ENCODE data around the gene NFATC1.

The NFATC1 gene

DNA sequence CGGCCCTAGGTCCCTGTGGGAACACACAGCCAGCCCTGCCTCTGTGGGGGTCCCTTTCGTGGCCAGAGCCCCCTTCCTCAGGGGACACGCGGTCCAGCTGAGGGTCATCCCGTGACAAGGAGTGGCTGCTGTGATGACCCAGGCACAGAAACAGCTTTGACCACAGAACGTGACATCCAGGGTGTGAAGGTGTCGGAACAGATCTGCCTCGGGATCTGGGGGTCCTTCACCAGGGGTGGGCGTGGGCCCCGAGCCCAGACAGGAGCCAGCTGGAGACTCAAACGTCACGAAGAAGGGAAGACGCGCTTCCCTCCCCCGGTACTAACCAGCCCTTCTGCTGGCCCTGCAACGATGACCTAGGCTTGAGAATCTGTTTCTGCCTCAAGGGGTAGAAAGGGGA is 75.9 kb downstream of the NFATC1 start:
- Histone ChIP-seq H3K4me2 (ENCODE audit: low read length) (no peak overlapping the region), H3K4me1 (ENCODE audit: insufficient read depth, low read length, severe bottlenecking) (peaks cover 41% of the 10 kb centered on the region), H3K27me3 (ENCODE audit: insufficient read depth, low read length) (no peaks in the 10 kb centered on the region), H3K36me3 (ENCODE audit: insufficient read depth, low read length) (peaks cover 83% of the 10 kb centered on the region), H3K9me3 (ENCODE audit: low read length) (no peaks in the 10 kb centered on the region), H3K9me2 (ENCODE audit: low read depth, low read length) (no peaks in the 10 kb centered on the region), H3K79me2 (ENCODE audit: insufficient read depth, low read length) (no peaks in the 10 kb centered on the region), H3K27ac (ENCODE audit: low read depth, low read length, poor library complexity, severe bottlenecking) (peak overlapping the region; percentile 79), H2AFZ (ENCODE audit: low read length) (no peak overlapping the region), H3F3A (ENCODE audit: insufficient read depth, low read length) (no peaks in the 10 kb centered on the region), H3K9ac (ENCODE audit: low read length) (no peak overlapping the region), H3K4me3 (ENCODE audit: low read depth, low read length, poor library complexity, severe bottlenecking) (no peak overlapping the region), H4K20me1 (ENCODE audit: insufficient read depth, low read length) (no peaks in the 10 kb centered on the region)
- TF ChIP-seq, protein P1, sequence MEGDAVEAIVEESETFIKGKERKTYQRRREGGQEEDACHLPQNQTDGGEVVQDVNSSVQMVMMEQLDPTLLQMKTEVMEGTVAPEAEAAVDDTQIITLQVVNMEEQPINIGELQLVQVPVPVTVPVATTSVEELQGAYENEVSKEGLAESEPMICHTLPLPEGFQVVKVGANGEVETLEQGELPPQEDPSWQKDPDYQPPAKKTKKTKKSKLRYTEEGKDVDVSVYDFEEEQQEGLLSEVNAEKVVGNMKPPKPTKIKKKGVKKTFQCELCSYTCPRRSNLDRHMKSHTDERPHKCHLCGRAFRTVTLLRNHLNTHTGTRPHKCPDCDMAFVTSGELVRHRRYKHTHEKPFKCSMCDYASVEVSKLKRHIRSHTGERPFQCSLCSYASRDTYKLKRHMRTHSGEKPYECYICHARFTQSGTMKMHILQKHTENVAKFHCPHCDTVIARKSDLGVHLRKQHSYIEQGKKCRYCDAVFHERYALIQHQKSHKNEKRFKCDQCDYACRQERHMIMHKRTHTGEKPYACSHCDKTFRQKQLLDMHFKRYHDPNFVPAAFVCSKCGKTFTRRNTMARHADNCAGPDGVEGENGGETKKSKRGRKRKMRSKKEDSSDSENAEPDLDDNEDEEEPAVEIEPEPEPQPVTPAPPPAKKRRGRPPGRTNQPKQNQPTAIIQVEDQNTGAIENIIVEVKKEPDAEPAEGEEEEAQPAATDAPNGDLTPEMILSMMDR (IDR thresholded peaks at IDR 0.05; ENCODE audit: low read length), result no peak
- TF ChIP-seq EZH2 (IDR thresholded peaks at IDR 0.05; ENCODE audit: borderline replicate concordance, low read length), result no peak

DNA sequence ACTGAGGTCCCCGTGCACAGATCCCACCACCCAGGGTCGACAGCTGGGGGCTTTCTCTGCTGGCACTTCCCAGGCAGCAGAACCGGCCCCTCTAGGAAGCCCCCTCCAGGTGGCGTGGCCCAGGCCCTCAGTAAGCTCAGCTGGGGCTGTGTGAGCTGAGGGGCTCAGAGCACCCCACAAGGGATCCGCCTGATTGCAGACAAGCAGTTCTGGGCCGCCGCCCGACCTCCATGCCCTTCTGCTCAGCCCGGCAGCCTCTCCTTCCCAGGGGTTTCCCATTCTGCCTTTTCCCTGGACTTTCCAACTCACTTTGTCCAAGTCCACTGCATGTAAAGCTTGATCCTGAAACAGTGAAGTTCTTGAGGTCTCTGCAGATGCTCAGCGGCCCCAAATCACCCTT is 76.4 kb downstream of the NFATC1 start:
- Histone ChIP-seq H3K9me2 (ENCODE audit: low read depth, low read length) (no peaks in the 10 kb centered on the region), H3K27me3 (ENCODE audit: insufficient read depth, low read length) (no peaks in the 10 kb centered on the region), H3K36me3 (ENCODE audit: insufficient read depth, low read length) (peaks cover 86% of the 10 kb centered on the region), H3K27ac (ENCODE audit: low read depth, low read length, poor library complexity, severe bottlenecking) (peak overlapping the region; percentile 79), H3K4me3 (ENCODE audit: low read depth, low read length, poor library complexity, severe bottlenecking) (no peak overlapping the region), H4K20me1 (ENCODE audit: insufficient read depth, low read length) (no peaks in the 10 kb centered on the region), H3F3A (ENCODE audit: insufficient read depth, low read length) (no peaks in the 10 kb centered on the region), H3K4me1 (ENCODE audit: insufficient read depth, low read length, severe bottlenecking) (peaks cover 41% of the 10 kb centered on the region), H3K4me2 (ENCODE audit: low read length) (no peak overlapping the region), H2AFZ (ENCODE audit: low read length) (no peak overlapping the region), H3K9me3 (ENCODE audit: low read length) (no peaks in the 10 kb centered on the region), H3K9ac (ENCODE audit: low read length) (no peak overlapping the region), H3K79me2 (ENCODE audit: insufficient read depth, low read length) (no peaks in the 10 kb centered on the region)
- TF ChIP-seq EZH2 (IDR thresholded peaks at IDR 0.05; ENCODE audit: borderline replicate concordance, low read length), result no peak
- TF ChIP-seq, protein P1 (IDR thresholded peaks at IDR 0.05; ENCODE audit: low read length), result no peak

DNA sequence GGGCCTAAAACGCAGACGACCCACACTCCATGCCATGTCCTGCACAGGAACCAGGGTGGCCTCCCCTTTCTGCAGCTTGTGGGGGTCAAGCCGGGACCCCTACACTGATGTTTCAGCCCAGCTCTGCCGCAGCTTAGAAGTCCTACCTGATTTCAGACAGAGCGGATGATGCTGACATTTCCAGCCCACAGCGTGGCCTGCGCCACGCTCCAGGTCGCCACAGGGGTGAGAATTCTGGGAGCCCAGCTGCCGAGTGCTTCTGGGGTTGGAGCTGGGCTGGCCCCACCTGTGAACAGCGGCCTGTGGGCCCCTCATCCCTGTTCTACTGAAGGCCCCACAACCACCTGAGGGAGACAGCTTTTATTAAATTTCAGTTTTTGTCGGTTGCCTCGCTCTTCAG is 77.2 kb downstream of the NFATC1 start:
- Histone ChIP-seq H3K9ac (ENCODE audit: low read length) (no peak overlapping the region), H3K4me1 (ENCODE audit: insufficient read depth, low read length, severe bottlenecking) (peaks cover 40% of the 10 kb centered on the region), H3K4me2 (ENCODE audit: low read length) (no peak overlapping the region), H3F3A (ENCODE audit: insufficient read depth, low read length) (no peaks in the 10 kb centered on the region), H3K27ac (ENCODE audit: low read depth, low read length, poor library complexity, severe bottlenecking) (peak overlapping the region; percentile 79), H3K4me3 (ENCODE audit: low read depth, low read length, poor library complexity, severe bottlenecking) (no peak overlapping the region), H4K20me1 (ENCODE audit: insufficient read depth, low read length) (no peaks in the 10 kb centered on the region), H2AFZ (ENCODE audit: low read length) (no peak overlapping the region), H3K79me2 (ENCODE audit: insufficient read depth, low read length) (no peaks in the 10 kb centered on the region), H3K9me2 (ENCODE audit: low read depth, low read length) (no peaks in the 10 kb centered on the region), H3K27me3 (ENCODE audit: insufficient read depth, low read length) (no peaks in the 10 kb centered on the region), H3K9me3 (ENCODE audit: low read length) (no peaks in the 10 kb centered on the region), H3K36me3 (ENCODE audit: insufficient read depth, low read length) (peaks cover 78% of the 10 kb centered on the region)
- TF ChIP-seq EZH2 (IDR thresholded peaks at IDR 0.05; ENCODE audit: borderline replicate concordance, low read length), result no peak
- TF ChIP-seq, protein P1 (IDR thresholded peaks at IDR 0.05; ENCODE audit: low read length), result no peak
